H9 (cell line): ENCODE data around the gene DGKG. TPM values are rescaled to one million over a fixed set of nuclear protein-coding genes. Genes with fewer than 3 reads are reported as not detected.

Experiments
- DNase-seq: peaks from one replicate; pipeline ENCODE4 v3.0.0-alpha.2; 2017
- H2AFZ ChIP-seq: one replicate; pipeline ENCODE4 v1.6.1; 2013; ENCODE audit warnings: mild to moderate bottlenecking, low read length, control low read depth, moderate library complexity
- H2AK5ac ChIP-seq: 2 replicates; pipeline ENCODE4 v1.6.1; 2013; ENCODE audit warnings: low read length, control low read depth, mixed read lengths; ENCODE audit not compliant: insufficient read length
- H2BK120ac ChIP-seq: one replicate; pipeline ENCODE4 v1.6.1; 2013; ENCODE audit warnings: low read depth, mild to moderate bottlenecking, low read length, control low read depth, inconsistent platforms; ENCODE audit not compliant: poor library complexity, severe bottlenecking
- H2BK12ac ChIP-seq: 2 replicates; pipeline ENCODE4 v1.6.1; 2013; ENCODE audit warnings: low read length, control low read depth, mixed read lengths, low read depth; ENCODE audit not compliant: insufficient read length
- H2BK15ac ChIP-seq: 2 replicates; pipeline ENCODE4 v1.6.1; 2013; ENCODE audit warnings: low read depth, low read length, control low read depth
- H2BK20ac ChIP-seq: one replicate; pipeline ENCODE4 v1.6.1; 2013; ENCODE audit warnings: low read depth, mild to moderate bottlenecking, low read length, control low read depth, inconsistent platforms; ENCODE audit not compliant: poor library complexity, severe bottlenecking
- H2BK5ac ChIP-seq: 2 replicates; pipeline ENCODE4 v1.6.1; 2013; ENCODE audit warnings: low read length, control low read depth, mixed read lengths; ENCODE audit not compliant: insufficient read length
- H3K14ac ChIP-seq: 2 replicates; pipeline ENCODE4 v1.6.1; 2013; ENCODE audit warnings: low read length, control low read depth; ENCODE audit not compliant: insufficient read depth
- H3K18ac ChIP-seq: 2 replicates; pipeline ENCODE4 v1.6.1; 2013; ENCODE audit warnings: low read depth, mild to moderate bottlenecking, mixed read lengths, low read length, control low read depth; ENCODE audit not compliant: insufficient read length
- H3K23ac ChIP-seq: 2 replicates; pipeline ENCODE4 v1.6.1; 2013; ENCODE audit warnings: low read length, control low read depth, mixed read lengths, low read depth; ENCODE audit not compliant: insufficient read length
- H3K23me2 ChIP-seq: 2 replicates; pipeline ENCODE4 v1.6.1; 2013; ENCODE audit warnings: low read depth, mild to moderate bottlenecking, mixed read lengths, low read length, control low read depth; ENCODE audit not compliant: insufficient read length, poor library complexity, severe bottlenecking
- H3K27ac ChIP-seq: 2 replicates; pipeline ENCODE4 v1.5.1; 2013; ENCODE audit warnings: low read length, control low read depth, mixed read lengths, low read depth; ENCODE audit not compliant: insufficient read length
- H3K27me3 ChIP-seq: 2 replicates; pipeline ENCODE4 v1.6.1; 2013; ENCODE audit warnings: low read length, control low read depth, inconsistent platforms; ENCODE audit not compliant: insufficient read depth
- H3K4ac ChIP-seq: 2 replicates; pipeline ENCODE4 v1.6.1; 2013; ENCODE audit warnings: low read depth, mild to moderate bottlenecking, control low read depth, inconsistent platforms, low read length, moderate library complexity
- H3K4me1 ChIP-seq: 2 replicates; pipeline ENCODE4 v1.6.1; 2013; ENCODE audit warnings: low read length, control low read depth, inconsistent platforms; ENCODE audit not compliant: insufficient read depth
- H3K4me2 ChIP-seq: 2 replicates; pipeline ENCODE4 v1.6.1; 2013; ENCODE audit warnings: low read length, control low read depth, mixed read lengths; ENCODE audit not compliant: insufficient read length, insufficient read depth
- H3K56ac ChIP-seq: 2 replicates; pipeline ENCODE4 v1.6.1; 2013; ENCODE audit warnings: low read depth, mild to moderate bottlenecking, mixed read lengths, low read length, control low read depth; ENCODE audit not compliant: insufficient read length
- H3K79me1 ChIP-seq: 2 replicates; pipeline ENCODE4 v1.6.1; 2013; ENCODE audit warnings: low read depth, mild to moderate bottlenecking, moderate library complexity, low read length, control low read depth, inconsistent platforms; ENCODE audit not compliant: insufficient read depth, poor library complexity, severe bottlenecking
- H3K79me2 ChIP-seq: 2 replicates; pipeline ENCODE4 v1.6.1; 2013; ENCODE audit warnings: low read length, control low read depth, inconsistent platforms; ENCODE audit not compliant: insufficient read depth
- H3K9ac ChIP-seq: 2 replicates; pipeline ENCODE4 v1.6.1; 2013; ENCODE audit warnings: low read length, control low read depth, mixed read lengths; ENCODE audit not compliant: insufficient read length; ENCODE audit errors: extremely low read depth
- H3K9me3 ChIP-seq: one replicate; pipeline ENCODE4 v1.6.1; 2013; ENCODE audit warnings: low read depth, low read length, inconsistent platforms; ENCODE audit not compliant: control insufficient read depth
- H3T11ph ChIP-seq: one replicate; pipeline ENCODE4 v1.6.1; 2013; ENCODE audit warnings: mild to moderate bottlenecking, low read length, control low read depth, inconsistent platforms
- H4K20me1 ChIP-seq: one replicate; pipeline ENCODE4 v1.6.1; 2013; ENCODE audit not compliant: control insufficient read depth, insufficient read length, insufficient read depth
- H4K5ac ChIP-seq: 2 replicates; pipeline ENCODE4 v1.6.1; 2013; ENCODE audit warnings: low read depth, mild to moderate bottlenecking, mixed read lengths, low read length, control low read depth; ENCODE audit not compliant: insufficient read length
- H4K8ac ChIP-seq: replicated peaks from 2 replicates; pipeline ENCODE4 v1.6.1; 2013; ENCODE audit warnings: low read length, control low read depth, mixed read lengths, low read depth; ENCODE audit not compliant: insufficient read length
- H4K91ac ChIP-seq: 2 replicates; pipeline ENCODE4 v1.6.1; 2013; ENCODE audit warnings: low read depth, mild to moderate bottlenecking, moderate library complexity, mixed read lengths, low read length, control low read depth; ENCODE audit not compliant: insufficient read length
- H3K27ac Mint-ChIP-seq, 3 experiments: 2 replicates in 2 of 3; 3 replicates in 1 of 3; pipeline ENCODE4 v1.8.0; 2020 to 2021; ENCODE audit warnings: mixed read lengths in 3 of 3, mild to moderate bottlenecking in 1 of 3, moderate library complexity in 1 of 3
- H3K27me3 Mint-ChIP-seq: 2 replicates; pipeline ENCODE4 v1.8.0; 2021; ENCODE audit warnings: low read depth, mild to moderate bottlenecking, moderate library complexity, mixed read lengths
- H3K36me3 Mint-ChIP-seq, 3 experiments: 2 replicates in 2 of 3; 3 replicates in 1 of 3; pipeline ENCODE4 v1.8.0; 2020 to 2021; ENCODE audit warnings: low read depth in 3 of 3, mixed read lengths in 3 of 3; ENCODE audit not compliant: insufficient read depth in 1 of 3
- H3K4me1 Mint-ChIP-seq, 2 experiments: 2 replicates each; pipeline ENCODE4 v1.8.0; 2020; ENCODE audit warnings: mixed read lengths in 2 of 2
- H3K4me3 Mint-ChIP-seq, 2 experiments: 2 replicates in 1 of 2; 3 replicates in 1 of 2; pipeline ENCODE4 v1.8.0; 2020 to 2021; ENCODE audit warnings: mild to moderate bottlenecking in 2 of 2, mixed read lengths in 2 of 2, moderate library complexity in 1 of 2
- H3K9me3 Mint-ChIP-seq, 2 experiments: 2 replicates in 1 of 2; 3 replicates in 1 of 2; pipeline ENCODE4 v1.8.0; 2020; ENCODE audit warnings: mild to moderate bottlenecking in 2 of 2, mixed read lengths in 2 of 2, moderate library complexity in 1 of 2
- CTCF ChIP-seq: fragments of 200-600 bp; sonication (generic); conservative IDR thresholded peaks from 3 replicates; pipeline ENCODE4 v1.8.0; 2021; ENCODE audit warnings: antibody characterized with exemption, mild to moderate bottlenecking
- WGBS: extraction: QIAGEN DNeasy Blood & Tissue Kit; methylation state at CpG from one replicate; pipeline ENCODE4 v1.1.7; 2013; ENCODE audit warnings: missing lambda C conversion rate, low lambda C conversion rate, mixed read lengths; ENCODE audit not compliant: insufficient read length; ENCODE audit errors: extremely low coverage; 5-methylcytosine and 5-hydroxymethylcytosine counted together
- total RNA-seq: library from RNA; stranded (reverse); gene quantifications from 2 replicates; pipeline ENCODE4 v1.2.1, GENCODE V29; 2021

DGKG gene
- total RNA-seq, 1 experiment from 2014 or later: not detected

GRCh38 chr3:186221760-186222378 lies 140.2 kb downstream of the DGKG start:
- Histone ChIP-seq H4K5ac (no peak overlapping the region), H4K8ac (no peak overlapping the region), H3K79me1 (no peaks in the 10 kb centered on the region), H3K23ac (no peak overlapping the region), H3K79me2 (no peaks in the 10 kb centered on the region), H2BK120ac (no peak overlapping the region), H3K4me1 (no peaks in the 10 kb centered on the region), H2AK5ac (no peak overlapping the region), H4K20me1 (no peaks in the 10 kb centered on the region), H3K4ac (no peak overlapping the region), H3K23me2 (no peaks in the 10 kb centered on the region), H3K27me3 (no peaks in the 10 kb centered on the region), H3K27ac (no peak overlapping the region), H2BK5ac (no peak overlapping the region), H3T11ph (no peak overlapping the region), H3K9me3 (no peaks in the 10 kb centered on the region), H3K18ac (no peak overlapping the region), H2AFZ (no peak overlapping the region), H2BK20ac (no peak overlapping the region), H3K9ac (no peak overlapping the region), H3K14ac (no peak overlapping the region), H3K56ac (no peak overlapping the region), H3K4me2 (no peak overlapping the region), H2BK12ac (no peak overlapping the region), H2BK15ac (no peak overlapping the region), H4K91ac (no peak overlapping the region)
- no peak for DNase-seq
- H3K4me3 Mint-ChIP-seq: no peak overlapping the region
- WGBS: no CpG with 5 or more reads among the region's 15 CpGs
- H3K9me3 Mint-ChIP-seq: no peaks in the 10 kb centered on the region
- peaks cover 3 to 12% of the 10 kb centered on the region in 2 experiments for H3K4me1 Mint-ChIP-seq
- TF ChIP-seq CTCF: no peak
- H3K27me3 Mint-ChIP-seq: peaks cover 51% of the 10 kb centered on the region
- H3K27ac Mint-ChIP-seq: no peak overlapping the region
- no peaks in the 10 kb centered on the region for H3K36me3 Mint-ChIP-seq
